Heart left ventricle (tissue), 16 donors: Measurements from ENCODE around the gene TMEM150B. TPM values are rescaled to one million over a fixed set of nuclear protein-coding genes. Genes with fewer than 3 reads are reported as not detected.

Experiments
- ATAC-seq, 4 donors: fragments of 200-7000 bp; cut with Tn5 transposase; one replicate each; pipeline ENCODE4 v1.9.1; 2020 to 2022; ENCODE audit warnings: moderate library complexity in 4 of 4, mild to moderate bottlenecking in 3 of 4, moderate number of reproducible peaks in 1 of 4
- DNase-seq, 5 donors: peaks; one replicate each; pipeline ENCODE4 v3.0.0-alpha.2; 2020
- H3K27ac ChIP-seq, 12 donors: fragments of 200-600 bp; sonication (generic) in 4 of 12; one replicate each; pipeline versions ENCODE4 v1.5.0 to v1.8.0; 2016 to 2022; ENCODE audit warnings: mild to moderate bottlenecking in 2 of 12
- H3K27me3 ChIP-seq, 9 donors: fragments of 200-600 bp; sonication (generic) in 2 of 9; one replicate each; pipeline versions ENCODE4 v1.5.1 to v1.8.0; 2016 to 2022; ENCODE audit warnings: mild to moderate bottlenecking in 3 of 9
- H3K36me3 ChIP-seq, 9 donors: fragments of 200-600 bp; sonication (generic) in 2 of 9; one replicate each; pipeline versions ENCODE4 v1.5.0 to v1.8.0; 2018 to 2022; ENCODE audit warnings: mild to moderate bottlenecking in 2 of 9
- H3K4me1 ChIP-seq, 12 donors: fragments of 200-600 bp; sonication (generic) in 4 of 12; one replicate each; pipeline versions ENCODE4 v1.5.0 to v1.8.0; 2016 to 2022; ENCODE audit warnings: mild to moderate bottlenecking in 3 of 12
- H3K4me3 ChIP-seq, 12 donors: fragments of 200-600 bp; sonication (generic) in 4 of 12; one replicate each; pipeline versions ENCODE4 v1.5.0 to v1.8.0; 2017 to 2022; ENCODE audit warnings: mild to moderate bottlenecking in 9 of 12, moderate library complexity in 4 of 12
- H3K9me3 ChIP-seq, 12 donors: fragments of 200-600 bp; sonication (generic) in 4 of 12; one replicate each; pipeline versions ENCODE4 v1.5.0 to v1.8.0; 2016 to 2022; ENCODE audit warnings: mild to moderate bottlenecking in 1 of 12
- POLR2A ChIP-seq, 2 donors: fragments of 450-650 bp; IDR thresholded peaks; one replicate each; pipeline ENCODE4 v1.6.1; 2017; ENCODE audit warnings: antibody characterized with exemption in 2 of 2, mild to moderate bottlenecking in 2 of 2, moderate library complexity in 2 of 2
- WGBS, 4 donors: extraction: QIAGEN DNeasy Blood & Tissue Kit in 2 of 4; methylation state at CpG; one replicate each; pipeline versions ENCODE4 v1.1.5 to v1.1.7; 2013 to 2018; 5-methylcytosine and 5-hydroxymethylcytosine counted together
- intact Hi-C, 10 donors: fragments of 100-400 bp; cut with DNase I; formaldehyde crosslinking; loops; one replicate each; pipeline versions ENCODE4 v1.11.1 to v1.14.2; 2022
- polyA plus RNA-seq, 2 donors: library from polyadenylated mRNA; stranded (reverse); fragments of 200-250 nt; gene quantifications; one replicate each; pipeline ENCODE4 v1.2.3, GENCODE V29; 2013
- total RNA-seq, 9 donors: library from RNA; depleted of rRNA in 2 of 9; stranded (reverse); fragments of >200 nt in 2 of 9; fragmentation: NEBNext Ultra II Directional in 3 of 9; extraction: Animal tissue kit (Norgen Biotek cat#: 25700) in 3 of 9; gene quantifications; one replicate each; pipeline versions ENCODE4 v1.1.0 to v1.2.4, GENCODE V29; 2016 to 2023
- TF ChIP-seq, protein P1 (sequence below), 12 donors: fragments of 200-600 bp; sonication (generic) in 4 of 12; IDR thresholded peaks; one replicate each; pipeline versions ENCODE4 v1.5.0 to v1.8.0; 2018 to 2022; ENCODE audit warnings: antibody characterized with exemption in 12 of 12, mild to moderate bottlenecking in 5 of 12
- donor health status: ischemic (EF 13 %, LVEDD 7.1; RV severe dilation, severe dysfunction).
- donor health status: healthy with polysubstance abuse.
- donor health status: DM: no; HTN: yes; CAD: no.
- donor health status: DM: no; HTN: no; CAD: no.
- donor health status: ischemic (EF 25% LVEDD 6.9; RV normal size, moderate dysfunction).
- donor health status: ischemic (EF 25% LVEDD 5.7; RV mildly dilated, moderate dysfunction).
- donor health status: healthy.
- donor health status: DM: yes; HTN: yes; CAD: no.
- donor health status: ischemic (EF 35%, LVEDD 5.7; RV mildly dilated, moderate dysfunction).
- donor health status: nonischemic (EF 11% LVEDD 7.7; RV severe dilation, severe dysfunction).
- donor health status: DM: yes; HTN: yes; CAD: no.
- donor health status: PGD.
- donor health status: ischemic (EF 29% LVEDD 5.4; RV normal size, mild dysfunction).
- donor health status: nonischemic (EF 23%, LVEDD 6.1; RV moderate dilation, normal function).

The TMEM150B gene
- total and polyA plus RNA-seq, 11 donors = 0.43 to 14.1 (median 0.99) TPM; not detected in 1

DNA sequence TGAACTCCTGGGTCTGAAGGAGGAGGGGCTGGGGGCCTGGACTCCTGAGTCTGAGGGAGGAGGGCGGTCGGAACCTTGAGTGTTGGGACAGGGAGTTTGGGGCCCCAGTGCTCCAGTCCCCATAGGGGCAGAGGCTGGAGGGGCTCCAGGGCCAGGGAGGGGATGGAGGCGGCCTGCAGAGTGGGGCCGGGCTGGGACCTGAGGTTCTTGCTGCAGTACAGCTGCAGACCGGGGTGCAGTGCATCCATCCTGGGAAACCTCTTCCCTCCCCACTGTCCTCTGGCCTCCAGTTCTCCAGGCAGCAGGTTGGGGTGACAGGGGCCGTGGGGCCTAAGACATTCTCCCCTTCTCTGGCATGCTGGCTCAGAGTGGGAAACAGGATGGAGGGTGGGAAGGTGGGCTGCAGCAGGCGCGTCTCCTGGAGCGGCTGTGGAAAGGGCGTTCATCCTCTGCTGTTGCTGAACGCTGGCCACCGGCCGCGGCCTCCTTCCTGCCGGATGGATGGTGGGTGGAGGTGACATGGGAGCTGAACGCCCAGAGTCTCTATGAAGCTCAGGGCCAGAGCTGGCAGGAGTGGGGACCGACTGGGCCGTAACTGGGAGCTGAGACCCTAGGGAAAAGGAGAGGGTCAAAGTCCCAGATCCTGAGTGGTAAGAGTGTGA lies 39.8 kb downstream of the TMEM150B start:
- TF ChIP-seq, protein P1, sequence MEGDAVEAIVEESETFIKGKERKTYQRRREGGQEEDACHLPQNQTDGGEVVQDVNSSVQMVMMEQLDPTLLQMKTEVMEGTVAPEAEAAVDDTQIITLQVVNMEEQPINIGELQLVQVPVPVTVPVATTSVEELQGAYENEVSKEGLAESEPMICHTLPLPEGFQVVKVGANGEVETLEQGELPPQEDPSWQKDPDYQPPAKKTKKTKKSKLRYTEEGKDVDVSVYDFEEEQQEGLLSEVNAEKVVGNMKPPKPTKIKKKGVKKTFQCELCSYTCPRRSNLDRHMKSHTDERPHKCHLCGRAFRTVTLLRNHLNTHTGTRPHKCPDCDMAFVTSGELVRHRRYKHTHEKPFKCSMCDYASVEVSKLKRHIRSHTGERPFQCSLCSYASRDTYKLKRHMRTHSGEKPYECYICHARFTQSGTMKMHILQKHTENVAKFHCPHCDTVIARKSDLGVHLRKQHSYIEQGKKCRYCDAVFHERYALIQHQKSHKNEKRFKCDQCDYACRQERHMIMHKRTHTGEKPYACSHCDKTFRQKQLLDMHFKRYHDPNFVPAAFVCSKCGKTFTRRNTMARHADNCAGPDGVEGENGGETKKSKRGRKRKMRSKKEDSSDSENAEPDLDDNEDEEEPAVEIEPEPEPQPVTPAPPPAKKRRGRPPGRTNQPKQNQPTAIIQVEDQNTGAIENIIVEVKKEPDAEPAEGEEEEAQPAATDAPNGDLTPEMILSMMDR (IDR thresholded peaks at IDR 0.05) = no peak
- TF ChIP-seq POLR2A (IDR thresholded peaks at IDR 0.05) = no peak
- Histone ChIP-seq H3K9me3 (no peaks in the 10 kb centered on the region), H3K4me1 (peaks cover 0 to 27% (median 5%) of the 10 kb centered on the region in 12 donors), H3K27ac (peak overlapping the region in 11 of 12 donors; percentile 20 to 91 (median 71)), H3K27me3 (no peaks in the 10 kb centered on the region), H3K36me3 (peaks cover 0 to 6% (median 0%) of the 10 kb centered on the region in 9 donors), H3K4me3 (peak overlapping the region in 9 of 12 donors; percentile 3 to 72 (median 52))
- DNase-seq (peak in 2 of 5 donors; percentile 51 to 53), ATAC-seq (peak in 3 of 4 donors; percentile 16 to 71 (median 36))
- intact Hi-C loops = loop anchor here in 1 of 10 donors (10.0 kb wide), 1 partner anchor 319 kb away; the partner anchor contains the start of genes ZNF524 and ZNF865
- 37 to 52% (median 43%) methylated on average over 16 to 18 of the region's 18 CpGs for WGBS, 4 donors

DNA sequence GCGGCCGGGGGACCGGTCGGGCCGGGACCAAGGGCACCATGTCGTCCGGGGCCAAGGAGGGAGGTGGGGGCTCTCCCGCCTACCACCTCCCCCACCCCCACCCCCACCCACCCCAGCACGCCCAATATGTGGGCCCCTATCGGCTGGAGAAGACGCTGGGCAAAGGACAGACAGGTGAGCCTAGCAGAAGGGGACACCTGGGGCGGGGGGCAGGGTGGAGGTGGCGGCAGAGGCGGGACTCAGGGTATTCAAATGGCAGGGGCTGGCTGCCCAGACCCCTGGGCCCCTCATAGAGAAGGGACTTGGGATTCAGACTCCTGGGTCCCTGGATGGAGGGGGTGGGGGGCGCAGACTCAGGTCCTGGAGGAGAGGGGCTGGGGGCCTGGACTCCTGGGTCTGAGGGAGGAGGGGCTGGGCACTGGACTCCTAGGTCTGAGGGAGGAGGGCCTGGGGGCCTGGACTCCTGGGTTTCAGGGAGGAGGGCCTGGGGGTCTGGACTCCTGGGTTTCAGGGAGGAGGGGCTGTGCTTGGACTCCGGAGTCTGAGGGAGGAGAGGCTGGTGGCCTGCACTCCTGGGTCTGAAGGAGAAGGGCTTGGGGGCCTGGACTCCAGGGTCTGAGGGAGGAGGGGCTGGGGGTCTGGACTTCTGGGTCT lies 40.6 kb downstream of the TMEM150B start:
- WGBS, 4 donors = 20 to 28% (median 20%) methylated on average over 4 to 16 of the region's 16 CpGs; no CpG with 5 or more reads in 1 of the 4 donors
- no peak for ATAC-seq
- intact Hi-C loops = loop anchor here in 1 of 10 donors (5.0 to 10.0 kb wide), 3 partner anchors 53 to 320 kb away; partner anchors contain the start of genes KMT5C, TMEM238, ZNF524 and ZNF865

DNA sequence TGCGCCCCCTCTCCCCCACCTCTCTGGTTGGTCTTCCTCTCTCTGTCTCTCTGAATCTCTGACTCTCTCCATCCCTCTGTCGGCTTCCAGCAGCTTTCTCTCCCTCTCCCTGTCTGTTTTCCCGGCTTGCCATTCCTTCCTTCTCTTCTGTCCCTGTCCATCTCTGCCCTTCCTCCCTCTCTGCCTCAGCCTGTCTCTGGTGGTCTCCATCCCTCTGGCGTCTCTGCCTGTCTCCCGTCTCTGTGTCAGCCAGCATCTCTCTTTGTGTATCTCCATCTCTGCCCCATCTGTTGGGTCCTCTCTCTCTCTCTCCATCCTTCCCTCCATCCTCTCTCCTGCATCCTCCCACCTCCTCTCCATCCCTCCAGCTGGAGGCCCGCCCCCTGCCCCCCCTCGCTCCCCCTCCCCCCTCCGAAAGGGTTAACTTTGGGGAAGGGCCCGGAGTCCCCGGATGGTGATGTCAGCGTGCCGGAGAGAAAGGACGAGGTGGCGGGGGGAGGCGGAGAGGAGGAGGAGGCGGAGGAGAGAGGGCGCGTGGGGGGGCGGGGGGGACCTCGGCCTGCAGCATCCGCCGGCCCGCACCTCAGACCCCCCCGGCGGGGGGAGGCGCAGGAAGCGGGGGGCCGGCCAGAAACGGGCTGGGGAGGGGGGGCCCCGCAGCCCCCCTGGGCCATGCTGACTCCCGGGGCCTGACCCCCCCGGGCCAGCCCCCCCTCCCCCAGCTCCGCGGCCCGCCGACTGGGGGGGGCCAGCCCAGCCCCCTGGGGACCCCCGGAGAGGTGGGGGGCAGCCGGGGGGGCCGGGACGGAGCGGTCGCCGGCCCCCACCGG lies 41.4 kb downstream of the TMEM150B start, which contains the start of gene BRSK1:
TSS of gene BRSK1 (plus strand) at position 450 of the 830 bp plus-strand sequence. CDS start 446 bp downstream, outside the sequence.
- DNase-seq (peak in 4 of 5 donors; percentile 59 to 73 (median 66)), ATAC-seq (peak in 1 of 4 donors; percentile 13)
- Histone ChIP-seq H3K4me1 (peaks cover 0 to 39% (median 13%) of the 10 kb centered on the region in 12 donors), H3K27me3 (no peaks in the 10 kb centered on the region), H3K4me3 (peak within 1 kb of the TSS; percentile 10 to 72 (median 53)), H3K36me3 (no peaks in the 10 kb centered on the region), H3K27ac (peak within 1 kb of the TSS in 11 of 12 donors; percentile 16 to 91 (median 71)), H3K9me3 (no peaks in the 10 kb centered on the region)
- TF ChIP-seq, protein P1 (IDR thresholded peaks at IDR 0.05) = no peak
- no peak for TF ChIP-seq POLR2A (IDR thresholded peaks at IDR 0.05)
- intact Hi-C loops = loop anchor here in 1 of 10 donors (5.0 to 10.0 kb wide), 3 partner anchors 54 to 321 kb away; partner anchors contain the start of genes KMT5C, TMEM238, ZNF524 and ZNF865
- WGBS, 4 donors = 5 to 15% (median 9%) methylated on average over 14 to 43 of the region's 44 CpGs

More for the DNA sequence above, 40.6 kb downstream of the TMEM150B start:
- H3K27me3 ChIP-seq = no peaks in the 10 kb centered on the region
- TF ChIP-seq, protein P1 (IDR thresholded peaks at IDR 0.05) = no peak
- TF ChIP-seq POLR2A (IDR thresholded peaks at IDR 0.05) = no peak
- no peaks in the 10 kb centered on the region for H3K36me3 ChIP-seq
- no peak for DNase-seq
- peak overlapping the region in 11 of 12 donors; percentile 16 to 91 (median 71) for H3K27ac ChIP-seq
- peaks cover 0 to 32% (median 5%) of the 10 kb centered on the region in 12 donors for H3K4me1 ChIP-seq
- H3K9me3 ChIP-seq = no peaks in the 10 kb centered on the region
- H3K4me3 ChIP-seq = peak overlapping the region; percentile 10 to 72 (median 53)
